Epithelial cell of proximal tubule (primary cell): Measurements from ENCODE around the gene COMMD9. TPM values are rescaled to one million over a fixed set of nuclear protein-coding genes. Genes with fewer than 3 reads are reported as not detected.
A peak's percentile ranks its signal among the peaks of the same experiment; 100 is the strongest.

Experiments
- DNase-seq: peaks from one replicate; pipeline ENCODE4 v3.0.0-alpha.2; 2011; ENCODE audit warnings: low read depth
- H3K4me3 ChIP-seq: 2 replicates; pipeline ENCODE4 v1.5.1; 2011; ENCODE audit warnings: low read depth, mild to moderate bottlenecking, low read length
- CTCF ChIP-seq: conservative IDR thresholded peaks from 2 replicates; pipeline ENCODE4 v1.5.1; 2012; ENCODE audit warnings: low read depth, mild to moderate bottlenecking, low read length
- total RNA-seq: library from RNA; depleted of rRNA; stranded (reverse); fragments of >200 nt; gene quantifications from 2 replicates; pipeline ENCODE4 v1.2.3, GENCODE V29; 2015

The COMMD9 gene
- total RNA-seq, 1 donor from 2014 or later: 56.7 TPM

GRCh38 chr11:36228689-36229088 is 60.5 kb downstream of the COMMD9 start:
- no peak overlapping the region for H3K4me3 ChIP-seq
- DNase-seq: no peak
- TF ChIP-seq CTCF: no peak

DNA sequence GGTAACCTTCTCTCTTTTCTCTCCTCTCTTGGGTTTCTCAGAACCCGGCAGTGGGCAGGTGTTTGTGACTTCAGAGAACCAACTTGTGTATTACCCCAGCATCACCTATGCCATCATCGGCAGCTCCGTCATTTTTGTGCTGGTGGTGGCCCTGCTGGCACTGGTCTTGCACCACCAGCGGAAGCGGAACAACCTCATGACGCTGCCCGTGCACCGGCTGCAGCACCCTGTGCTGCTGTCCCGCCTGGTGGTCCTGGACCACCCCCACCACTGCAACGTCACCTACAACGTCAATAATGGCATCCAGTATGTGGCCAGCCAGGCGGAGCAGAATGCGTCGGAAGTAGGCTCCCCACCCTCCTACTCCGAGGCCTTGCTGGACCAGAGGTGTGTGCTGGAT is 62.2 kb downstream of the COMMD9 start:
- no peak for DNase-seq
- TF ChIP-seq CTCF: no peak
- H3K4me3 ChIP-seq: no peak overlapping the region

DNA sequence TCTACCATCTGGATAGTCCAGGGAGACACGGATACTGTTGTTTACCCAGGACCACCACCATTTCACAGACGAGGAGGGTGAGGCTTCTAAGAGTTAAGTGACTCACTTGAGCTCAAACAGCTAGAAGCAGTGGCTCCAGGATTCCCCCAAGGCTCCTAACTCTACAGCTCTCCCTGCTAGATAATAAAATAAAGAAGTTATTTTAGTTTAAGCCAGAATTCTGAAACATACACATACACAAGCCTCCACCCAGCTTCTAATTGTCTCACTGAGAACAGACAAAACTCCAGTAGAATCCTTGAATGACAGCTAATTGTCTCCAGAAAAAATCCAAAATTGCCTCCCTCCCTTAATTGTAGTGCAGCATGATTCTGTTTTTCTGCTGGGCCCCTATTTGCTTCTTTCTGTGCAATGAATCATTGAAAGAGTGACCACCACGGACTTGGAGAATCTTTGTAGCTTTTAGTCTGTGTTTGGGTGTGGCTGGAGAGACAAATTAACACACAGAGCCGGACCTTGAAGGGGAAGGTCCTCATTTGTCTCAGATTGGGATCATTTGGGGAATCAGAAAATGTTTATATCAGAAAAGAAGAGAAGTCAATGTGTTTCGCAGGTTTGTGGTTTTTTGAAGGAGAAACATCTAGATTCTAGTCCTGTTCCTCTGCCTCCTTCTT is 64.9 kb downstream of the COMMD9 start:
- TF ChIP-seq CTCF: no peak
- DNase-seq: no peak
- H3K4me3 ChIP-seq: no peak overlapping the region

DNA sequence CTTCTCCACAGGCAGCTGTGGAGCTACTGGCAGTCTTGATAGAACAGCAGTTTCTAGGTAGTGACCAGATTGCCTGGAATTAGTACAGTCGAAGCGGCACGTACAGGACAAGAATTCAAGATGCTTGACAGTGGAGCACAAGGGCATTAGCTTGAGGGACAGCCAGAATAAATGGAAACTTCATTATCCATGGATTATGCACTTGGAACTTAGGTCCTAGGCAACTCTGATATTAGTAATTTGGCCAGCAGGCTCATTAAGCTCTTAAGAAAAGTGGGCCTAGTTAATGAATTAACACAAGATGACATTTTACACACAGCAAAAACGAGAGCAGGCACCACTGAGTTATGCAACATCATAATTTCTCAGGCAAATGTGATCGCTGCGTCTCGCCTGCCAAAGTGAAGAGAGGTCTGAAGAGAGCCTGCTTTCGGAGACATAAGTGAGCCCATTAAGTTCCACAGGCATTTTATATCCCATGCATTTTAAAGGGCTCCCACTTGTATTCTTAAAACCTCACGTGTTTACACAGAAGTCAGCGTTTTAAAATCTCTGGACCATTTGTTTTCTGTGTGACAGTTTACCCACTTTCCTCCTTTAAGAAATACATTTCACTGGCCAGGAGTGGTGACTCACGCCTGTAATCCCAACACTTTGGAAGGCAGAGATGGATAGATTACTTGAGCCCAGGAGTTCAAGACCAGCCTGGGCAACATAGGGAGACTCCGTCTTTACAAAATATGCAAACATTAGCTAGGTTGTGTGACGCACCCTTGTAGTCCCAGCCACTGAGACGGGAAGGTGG is 66.2 kb downstream of the COMMD9 start:
- DNase-seq: peak; percentile 27
- no peak overlapping the region for H3K4me3 ChIP-seq
- TF ChIP-seq CTCF: no peak

Other genes with a start within 250 kb of the COMMD9 start
- 5.9 and 13.2 TPM in 2 replicates for gene PRR5L, start 6.9 kb upstream of the COMMD9 start, total RNA-seq
- gene TRAF6, start 220.8 kb upstream of the COMMD9 start, total RNA-seq: 7.5 and 9.8 TPM in 2 replicates